Activated CD8-positive, alpha-beta memory T cell treated with anti-CD3 and anti-CD28 coated beads for 24 hours (primary cell): ENCODE measurements around the gene ANKK1.

Experiments
- DNase-seq: peaks from one replicate; pipeline ENCODE4 v3.0.0-alpha.2; 2020

The ANKK1 gene, protein sequence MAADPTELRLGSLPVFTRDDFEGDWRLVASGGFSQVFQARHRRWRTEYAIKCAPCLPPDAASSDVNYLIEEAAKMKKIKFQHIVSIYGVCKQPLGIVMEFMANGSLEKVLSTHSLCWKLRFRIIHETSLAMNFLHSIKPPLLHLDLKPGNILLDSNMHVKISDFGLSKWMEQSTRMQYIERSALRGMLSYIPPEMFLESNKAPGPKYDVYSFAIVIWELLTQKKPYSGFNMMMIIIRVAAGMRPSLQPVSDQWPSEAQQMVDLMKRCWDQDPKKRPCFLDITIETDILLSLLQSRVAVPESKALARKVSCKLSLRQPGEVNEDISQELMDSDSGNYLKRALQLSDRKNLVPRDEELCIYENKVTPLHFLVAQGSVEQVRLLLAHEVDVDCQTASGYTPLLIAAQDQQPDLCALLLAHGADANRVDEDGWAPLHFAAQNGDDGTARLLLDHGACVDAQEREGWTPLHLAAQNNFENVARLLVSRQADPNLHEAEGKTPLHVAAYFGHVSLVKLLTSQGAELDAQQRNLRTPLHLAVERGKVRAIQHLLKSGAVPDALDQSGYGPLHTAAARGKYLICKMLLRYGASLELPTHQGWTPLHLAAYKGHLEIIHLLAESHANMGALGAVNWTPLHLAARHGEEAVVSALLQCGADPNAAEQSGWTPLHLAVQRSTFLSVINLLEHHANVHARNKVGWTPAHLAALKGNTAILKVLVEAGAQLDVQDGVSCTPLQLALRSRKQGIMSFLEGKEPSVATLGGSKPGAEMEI

DNA sequence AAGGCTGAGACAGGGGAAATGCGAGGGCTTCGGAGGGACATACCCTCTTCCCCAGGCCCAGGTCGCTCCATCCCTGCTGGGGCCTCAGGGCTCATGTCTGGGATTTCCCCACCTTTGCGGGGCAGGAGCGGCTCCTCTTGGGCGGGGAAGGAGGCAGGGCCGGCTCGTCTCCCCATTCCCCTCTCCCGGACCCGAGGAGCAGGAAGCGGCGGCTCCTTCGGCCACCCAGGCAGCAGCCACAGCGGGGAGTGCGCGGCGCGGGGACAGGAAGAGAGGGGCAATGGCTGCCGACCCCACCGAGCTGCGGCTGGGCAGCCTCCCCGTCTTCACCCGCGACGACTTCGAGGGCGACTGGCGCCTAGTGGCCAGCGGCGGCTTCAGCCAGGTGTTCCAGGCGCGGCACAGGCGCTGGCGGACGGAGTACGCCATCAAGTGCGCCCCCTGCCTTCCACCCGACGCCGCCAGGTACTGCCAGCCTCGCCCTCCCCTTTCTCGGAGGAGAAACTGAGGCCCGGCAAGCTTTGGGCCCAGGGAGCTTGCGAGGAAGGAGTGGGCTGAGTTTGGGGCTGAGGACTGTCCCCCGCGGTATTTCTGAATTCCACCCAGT lies at the start of gene ANKK1:
ANKK1 (plus strand) TSS at position 175 of the 607 bp plus-strand sequence; CDS start at position 281, 106 bp downstream.
- DNase-seq, result peak; percentile 47

DNA sequence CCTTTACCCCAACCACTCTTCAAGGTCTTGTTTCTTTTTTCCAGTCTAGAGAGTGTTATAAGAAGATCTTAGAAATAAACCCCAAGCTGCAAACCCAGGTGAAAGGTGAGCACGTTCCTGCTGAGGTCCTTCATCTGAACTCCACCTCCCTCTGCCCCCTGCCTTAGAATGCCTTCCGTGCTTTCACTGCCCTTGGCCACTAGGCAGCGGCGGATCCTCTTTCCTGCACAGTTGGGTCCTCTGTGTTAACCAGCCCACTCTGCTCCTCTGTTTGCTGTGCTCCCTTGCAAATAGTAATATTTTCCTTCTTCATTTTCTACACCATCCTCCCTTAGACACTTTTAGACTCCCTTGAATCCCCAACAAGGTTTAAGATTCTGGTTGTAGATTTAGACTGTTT lies 48.8 kb upstream of the ANKK1 start:
- no peak for DNase-seq

DNA sequence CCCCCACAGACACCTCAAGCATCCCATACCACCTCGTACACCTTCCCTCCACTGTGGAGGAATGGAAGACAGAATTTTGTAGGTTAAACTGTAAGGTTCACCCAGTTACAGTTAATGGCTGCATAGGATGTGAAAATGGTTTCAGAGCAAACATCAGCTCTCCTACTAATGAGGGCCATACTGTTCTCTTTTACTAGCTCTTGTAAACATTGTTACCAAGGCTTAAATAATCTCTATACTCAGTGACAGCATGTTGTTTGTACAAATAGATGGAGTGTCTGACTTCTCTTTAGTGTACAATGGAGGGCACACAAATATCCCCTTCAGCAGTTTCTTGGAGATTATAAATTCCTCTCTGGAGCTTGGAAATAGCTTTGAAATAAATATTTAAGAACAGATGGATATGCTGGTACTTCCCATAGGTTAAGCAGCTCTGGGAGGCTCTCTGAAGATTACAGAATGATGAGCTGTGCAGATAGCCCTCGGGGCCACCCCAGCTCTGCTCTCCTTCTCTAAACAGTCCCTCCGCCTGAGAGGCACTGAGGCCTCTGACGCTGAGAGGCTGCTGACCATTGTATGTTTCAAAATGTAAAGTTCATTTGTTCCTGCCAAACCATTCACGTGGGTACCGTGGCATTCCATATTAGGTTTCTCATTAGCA lies 47.5 kb upstream of the ANKK1 start:
- no peak for DNase-seq

DNA sequence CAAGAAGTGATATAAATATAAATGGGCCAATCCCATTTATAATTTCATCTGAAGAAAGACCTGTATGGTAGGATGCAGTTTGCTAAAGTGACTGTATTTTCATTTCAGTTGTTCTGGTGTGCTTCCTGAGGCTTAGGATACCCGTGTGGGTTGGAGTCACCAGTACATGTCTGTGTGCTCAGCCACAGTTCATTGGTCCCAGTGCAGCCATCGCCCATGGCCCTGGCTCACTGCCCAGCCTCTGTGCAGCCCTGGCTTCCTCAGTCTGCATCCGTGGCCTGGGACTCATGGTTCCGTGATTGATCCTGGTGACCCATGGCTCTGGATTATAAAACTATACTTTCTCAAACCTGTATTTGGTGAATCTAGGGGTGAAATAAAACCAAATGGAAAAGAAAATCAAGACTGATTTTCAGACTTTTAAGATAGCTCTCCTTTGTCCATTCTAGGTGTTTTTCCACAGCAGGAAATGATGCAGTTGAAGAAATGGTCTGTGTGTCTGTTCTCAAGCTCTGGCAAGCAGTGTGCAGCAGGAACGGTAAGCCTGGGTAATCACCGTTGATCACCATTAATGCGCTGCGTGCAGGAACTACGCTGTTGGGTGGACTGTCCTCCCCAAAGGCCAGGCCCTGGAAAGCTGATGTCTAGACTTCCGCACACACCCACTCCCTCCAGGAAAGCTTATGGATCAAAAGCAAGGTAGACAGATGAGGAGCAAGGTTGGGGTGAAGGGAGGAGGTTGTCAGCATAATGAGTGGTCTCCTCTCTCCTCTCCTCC lies 46.0 kb upstream of the ANKK1 start:
- DNase-seq, result no peak

DNA sequence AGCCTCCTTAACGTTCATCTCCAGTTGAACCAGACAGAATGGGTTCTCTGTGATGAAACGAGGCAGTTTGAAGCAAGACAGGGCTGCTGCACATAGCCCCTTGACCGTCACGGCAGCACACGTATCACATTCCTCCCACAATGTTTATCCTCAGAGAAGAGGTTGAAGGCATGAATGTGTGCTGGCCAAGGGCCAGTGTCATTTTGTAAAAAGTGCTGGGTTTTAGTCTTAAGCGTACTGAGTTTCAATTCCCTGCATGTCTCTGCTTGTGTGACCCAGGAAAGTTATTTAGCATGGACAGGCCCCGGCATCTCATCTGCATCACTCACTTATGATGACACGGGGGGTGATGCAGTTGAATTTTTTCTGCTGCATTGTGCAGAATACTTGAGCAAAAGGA lies 41.6 kb upstream of the ANKK1 start:
- DNase-seq, result no peak

DNA sequence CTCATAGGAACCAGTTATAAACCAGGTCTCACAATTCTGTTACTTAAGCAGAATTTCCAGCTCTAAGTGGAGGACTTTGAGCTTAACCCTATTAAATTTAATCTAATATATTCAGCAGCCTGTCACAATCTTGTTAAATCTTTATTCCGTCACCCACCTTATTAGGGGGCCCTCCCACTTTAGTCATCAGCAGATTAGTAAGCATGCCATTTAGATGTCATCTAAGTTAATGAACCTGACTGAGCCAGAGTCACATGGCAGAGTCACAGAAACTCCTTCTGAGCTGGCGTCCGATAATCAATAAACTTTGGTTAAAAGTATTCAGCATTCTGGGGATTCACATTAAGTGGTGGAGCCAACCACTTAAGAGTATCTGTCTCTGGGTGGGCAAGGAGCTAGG lies 38.1 kb upstream of the ANKK1 start:
- no peak for DNase-seq

DNA sequence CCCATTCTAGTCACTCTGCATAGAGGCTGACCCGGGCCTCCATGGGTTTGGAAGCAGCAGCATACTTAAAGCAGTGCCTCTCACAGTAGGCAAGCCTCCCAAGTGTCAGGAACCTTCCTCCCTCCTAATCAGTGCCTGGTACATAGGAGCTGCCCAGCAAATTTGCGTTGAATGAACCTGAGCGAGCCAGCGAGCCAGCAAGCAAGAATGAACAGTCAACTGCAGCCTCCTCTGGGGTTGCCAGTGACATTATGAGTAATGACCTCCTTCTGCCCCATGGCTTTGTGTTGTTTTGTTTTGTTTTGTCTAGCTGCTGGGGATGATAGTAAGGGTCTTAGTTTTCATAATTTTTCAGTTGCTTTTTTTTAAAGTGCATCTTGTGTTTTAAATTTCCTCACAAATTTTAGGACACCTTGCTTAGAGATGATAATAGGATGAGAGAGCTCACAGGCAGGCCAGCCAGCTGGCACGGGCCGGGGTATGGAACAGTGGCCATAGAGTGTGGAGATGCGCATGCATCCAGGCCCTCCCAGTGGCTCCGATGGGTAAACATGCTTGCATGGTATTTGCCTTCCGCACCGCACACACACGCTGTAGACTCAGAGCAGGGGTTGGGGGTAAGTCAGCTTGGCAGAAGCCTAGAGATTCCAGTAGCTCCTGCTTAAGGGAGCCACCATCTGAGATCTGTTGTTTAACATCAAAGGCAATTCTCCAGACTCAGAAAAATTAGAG lies 37.1 kb upstream of the ANKK1 start:
- DNase-seq, result no peak

DNA sequence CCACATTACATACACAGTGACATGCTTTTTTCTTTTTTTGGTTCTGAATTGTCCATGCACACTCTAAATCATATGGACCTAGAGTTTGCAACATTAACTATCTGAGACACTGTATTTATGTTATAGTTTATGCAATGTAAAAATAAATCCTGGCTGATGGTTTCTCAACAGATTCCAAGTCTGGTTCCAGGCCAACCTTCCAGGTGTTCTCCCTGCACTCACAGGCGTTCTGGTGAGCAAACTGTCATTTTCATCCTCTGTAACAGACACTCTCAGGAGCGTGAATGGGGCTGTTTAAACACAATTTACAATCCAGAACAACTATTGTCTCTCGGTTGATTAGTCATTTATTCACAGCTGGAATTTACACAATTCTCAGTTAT lies 36.5 kb upstream of the ANKK1 start:
- DNase-seq, result no peak

DNA sequence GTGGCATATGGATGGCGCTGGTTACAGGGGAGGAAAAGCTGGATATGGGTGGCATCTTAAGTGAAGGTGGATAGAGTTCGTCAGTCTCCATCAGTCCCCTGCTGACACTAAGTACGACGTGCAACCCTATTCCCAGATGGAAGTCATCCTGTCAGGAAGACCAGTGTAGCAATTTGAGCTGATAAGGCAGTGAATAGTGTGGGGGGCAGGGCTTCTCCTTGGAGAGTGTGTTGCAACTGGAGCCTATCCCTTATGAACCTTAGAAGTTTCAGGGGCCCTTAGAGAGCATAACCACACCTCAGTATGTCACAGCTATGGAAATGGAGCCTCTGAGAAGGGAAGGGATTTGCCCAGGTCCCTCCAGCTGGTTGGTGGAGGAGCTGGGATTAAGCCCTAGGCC lies 36.1 kb upstream of the ANKK1 start:
- DNase-seq, result no peak

DNA sequence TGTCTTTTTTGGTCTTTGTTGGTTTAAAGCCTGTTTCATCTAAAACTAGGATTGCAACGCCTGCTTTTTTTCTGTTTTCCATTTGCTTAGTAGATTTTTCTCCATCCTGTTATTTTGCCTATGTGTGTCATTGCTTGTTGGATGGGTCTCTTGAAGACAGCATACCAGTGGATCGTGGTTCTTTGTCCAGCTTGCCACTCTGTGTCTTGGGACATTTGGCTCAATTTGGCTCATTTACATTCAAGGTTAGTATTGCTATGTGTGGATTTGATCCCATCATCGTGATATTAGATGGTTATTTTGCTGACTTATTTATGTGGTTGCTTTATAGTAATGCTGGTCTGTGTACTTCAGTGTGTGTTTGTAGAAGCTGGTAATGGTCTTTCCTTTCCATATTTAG lies 31.4 kb upstream of the ANKK1 start:
- DNase-seq, result no peak

DNA sequence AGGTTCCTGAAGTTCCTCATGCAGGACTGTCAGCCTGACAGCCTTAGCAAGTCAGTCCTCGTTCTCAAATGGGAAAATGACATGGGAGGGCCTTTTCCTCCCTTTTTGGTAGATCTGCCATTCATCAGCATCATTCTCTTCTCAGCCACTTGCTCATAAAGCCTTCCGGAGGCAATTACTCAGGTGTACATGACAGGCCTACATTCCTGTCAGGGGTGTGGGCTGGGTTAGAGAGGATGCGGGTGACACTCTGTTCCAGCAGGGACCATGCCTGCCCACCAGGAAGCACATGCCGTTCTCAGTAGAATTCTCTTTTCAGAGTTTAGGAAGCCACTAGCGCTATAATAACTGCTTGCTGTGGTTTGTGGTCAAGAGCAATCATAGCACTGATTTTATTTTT lies 24.2 kb upstream of the ANKK1 start:
- no peak for DNase-seq

DNA sequence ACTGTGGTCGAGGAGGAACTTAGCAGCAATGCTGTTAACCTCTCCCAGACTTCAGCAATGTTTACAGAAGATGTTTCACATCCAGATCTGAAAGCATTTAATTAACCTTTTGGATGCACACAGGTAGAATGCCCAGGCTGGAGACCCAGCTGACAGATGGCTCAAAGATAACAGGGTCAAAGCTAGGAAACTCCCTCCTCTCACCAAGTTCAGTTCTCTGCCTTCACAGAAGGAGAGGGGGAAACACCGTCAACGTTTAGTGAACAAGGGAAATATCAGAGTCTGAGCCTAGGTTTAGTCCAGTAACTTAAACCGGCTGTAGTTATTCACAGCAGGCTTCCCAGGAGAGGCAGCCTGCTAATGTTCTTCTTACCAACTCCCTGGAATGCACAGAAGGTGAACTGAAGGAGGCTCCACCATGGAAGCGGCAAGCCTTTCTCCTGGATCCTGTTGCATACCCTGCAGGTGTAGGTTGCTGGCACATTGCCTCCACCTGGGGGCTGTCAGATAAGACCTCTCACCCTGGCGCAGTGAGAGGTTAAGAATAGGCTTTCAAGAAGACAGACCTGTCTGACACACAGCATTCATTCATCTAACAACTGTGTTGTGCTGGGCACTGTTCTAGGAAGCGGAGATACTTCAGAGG lies 23.5 kb upstream of the ANKK1 start:
- DNase-seq, result no peak

DNA sequence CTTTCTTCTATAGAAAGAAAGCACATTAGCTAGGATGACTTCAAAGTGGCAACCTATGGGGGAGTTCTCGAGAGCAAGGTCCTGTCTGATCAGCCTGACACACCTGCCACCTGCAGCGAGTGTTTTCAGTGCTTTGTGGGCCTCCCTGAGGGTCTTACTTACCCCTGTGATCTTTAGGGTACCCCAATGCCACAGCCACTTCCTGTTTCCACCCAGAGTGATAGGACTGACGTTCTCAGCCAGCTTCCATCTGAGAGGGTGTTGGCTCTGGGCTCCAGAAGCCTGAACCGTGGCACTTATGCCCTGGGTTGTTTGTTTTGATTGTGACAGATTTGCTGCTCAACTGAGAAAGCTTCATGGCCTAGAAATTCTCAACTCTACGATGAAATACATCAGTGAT lies 21.7 kb upstream of the ANKK1 start:
- DNase-seq, result no peak

DNA sequence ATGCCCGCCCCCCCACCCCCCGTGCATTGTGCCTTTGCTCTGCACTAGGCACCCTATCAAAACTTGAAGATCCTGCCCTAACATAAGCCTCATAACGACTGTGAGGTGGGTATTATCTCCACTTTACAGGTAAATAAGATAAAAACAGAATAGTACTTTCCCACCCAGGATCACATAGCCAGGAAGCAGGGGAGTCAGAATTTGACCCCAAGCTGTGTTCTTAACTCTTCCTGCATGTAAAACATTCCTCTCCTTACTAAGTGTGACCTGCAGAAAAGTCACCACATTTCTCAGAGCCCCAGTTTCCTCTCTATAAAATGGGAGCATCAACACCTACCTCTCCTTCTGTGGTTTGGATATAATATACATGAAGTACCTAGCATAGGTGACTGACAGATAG lies 18.2 kb upstream of the ANKK1 start:
- DNase-seq, result no peak

DNA sequence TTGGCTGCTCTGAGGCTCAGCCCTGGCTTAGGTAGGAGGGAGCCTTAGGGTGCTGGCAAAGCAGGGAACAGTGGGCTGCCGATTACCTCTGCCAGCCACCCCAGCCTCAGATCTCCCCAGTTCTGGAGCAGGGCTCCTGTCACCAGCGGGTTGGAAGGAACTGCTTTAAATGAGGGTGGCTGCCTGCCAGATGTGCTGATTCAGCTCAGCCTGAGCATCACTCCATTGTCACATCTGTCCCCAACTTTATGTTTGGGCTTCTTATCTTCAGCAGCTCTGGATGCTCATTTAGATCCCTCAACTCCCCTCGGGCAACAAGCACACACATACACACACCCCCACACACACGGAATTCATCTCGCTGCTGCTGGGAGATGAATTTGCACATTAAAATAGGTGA lies 16.9 kb upstream of the ANKK1 start:
- DNase-seq, result no peak

DNA sequence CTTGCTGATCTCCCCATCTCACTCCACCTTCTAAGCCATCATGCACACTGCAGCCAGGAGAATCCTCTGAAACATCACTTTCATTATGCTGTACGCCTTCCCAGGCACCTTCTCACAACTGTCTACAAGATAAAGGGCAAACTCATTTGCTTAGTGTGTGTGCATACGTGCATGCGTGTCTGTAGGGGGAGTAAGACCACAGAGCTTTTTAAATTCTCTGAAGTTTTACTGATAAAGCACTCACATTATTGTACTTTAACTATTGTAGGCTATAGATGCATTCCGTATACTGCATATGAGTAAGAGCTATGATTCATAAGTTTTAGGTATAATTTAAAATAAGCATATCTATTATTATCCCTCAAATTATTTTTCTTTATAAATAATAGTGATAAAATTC lies 15.3 kb upstream of the ANKK1 start:
- DNase-seq, result no peak

DNA sequence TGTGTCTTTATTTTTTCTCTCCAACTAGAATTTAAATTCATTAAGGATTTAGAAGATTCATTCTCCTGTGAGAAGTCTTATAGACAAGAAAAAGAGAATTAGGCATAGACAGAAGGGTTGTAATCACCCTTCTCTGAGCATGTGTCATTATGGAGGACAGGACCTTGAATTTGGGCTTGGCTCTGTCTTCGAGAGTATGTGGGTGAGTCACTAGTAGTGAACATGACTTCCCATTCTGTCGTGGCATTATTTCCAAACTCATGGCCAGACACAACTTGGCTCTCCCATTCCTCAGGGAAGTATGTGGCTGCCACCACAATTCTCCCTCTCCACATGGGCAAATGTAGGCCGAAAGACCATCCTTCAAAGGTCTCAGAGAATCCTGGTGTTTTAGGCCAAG lies 14.3 kb upstream of the ANKK1 start:
- DNase-seq, result no peak

DNA sequence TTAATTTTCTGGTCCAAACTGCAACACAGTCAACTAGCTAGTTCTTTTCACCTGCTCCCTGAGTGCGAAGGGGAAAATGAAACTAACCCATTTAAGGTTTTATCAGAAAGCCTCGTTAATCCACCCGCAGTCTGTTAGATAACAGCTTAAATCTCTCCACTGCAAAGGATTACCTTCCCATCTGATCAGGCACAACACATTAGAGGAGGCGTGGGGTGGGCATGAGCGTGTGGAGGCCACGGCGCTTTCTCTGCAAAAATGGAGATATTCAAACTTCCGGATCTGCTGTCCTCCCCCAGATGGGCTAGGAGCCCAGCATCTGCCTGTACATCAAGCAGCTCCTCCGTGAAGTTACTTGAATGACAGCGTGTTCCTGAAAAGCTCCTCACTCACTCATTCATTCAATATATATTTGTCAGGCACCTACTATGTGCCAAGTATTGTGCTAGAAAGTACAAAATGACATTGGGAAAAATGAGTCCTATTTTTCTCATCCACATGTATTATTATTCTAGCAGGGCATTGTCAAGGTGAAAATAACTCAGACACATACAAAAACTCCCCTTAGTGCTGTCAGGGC lies 13.5 kb upstream of the ANKK1 start:
- no peak for DNase-seq

DNA sequence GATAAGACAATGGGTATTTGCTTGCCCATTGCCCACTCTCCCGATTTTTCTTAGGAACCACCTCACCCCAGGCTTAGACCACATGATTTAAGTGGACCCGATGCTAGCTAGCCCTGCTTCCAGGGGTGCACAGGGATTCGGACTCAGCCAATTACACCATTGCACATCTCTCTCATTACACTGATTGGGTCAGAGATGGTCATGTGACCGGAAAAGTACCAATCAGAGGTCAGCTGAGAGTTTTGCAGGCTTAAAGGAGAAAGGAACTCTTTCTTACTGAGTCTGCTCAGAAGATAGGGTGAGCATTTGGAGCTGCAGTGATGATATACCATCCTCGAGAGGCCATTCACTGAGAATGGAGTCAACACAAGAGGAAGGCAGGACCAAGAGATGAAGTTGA lies 12.2 kb upstream of the ANKK1 start:
- no peak for DNase-seq

DNA sequence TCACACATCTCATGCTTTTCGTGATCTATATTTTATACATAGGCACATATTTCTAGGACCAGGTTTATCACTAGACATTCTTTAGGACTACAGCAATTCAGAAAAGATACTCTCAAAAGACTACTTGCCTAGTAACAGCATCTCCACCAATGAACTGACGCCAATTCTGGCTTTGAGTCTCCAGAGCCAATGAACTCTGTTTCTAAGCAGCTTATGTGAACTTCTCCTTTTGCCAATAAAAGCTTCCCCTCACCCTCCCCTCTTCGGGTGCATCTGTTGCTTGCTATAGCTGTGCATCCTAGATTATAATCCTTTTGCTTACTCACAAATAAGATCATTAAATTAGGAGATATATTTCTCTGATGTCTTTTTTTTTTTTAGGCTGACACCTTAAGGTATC lies 11.4 kb upstream of the ANKK1 start:
- DNase-seq, result no peak
